Calu3 (cell line): ENCODE measurements around the gene PRKN. TPM values are rescaled to one million over a fixed set of nuclear protein-coding genes. Genes with fewer than 3 reads are reported as not detected.

Experiments
- BruUV-seq: library from RNA; stranded (reverse); fragments of 400-500 nt; replicated peaks from 2 replicates; lab custom pipeline; 2021; lab: Mats Ljungman, UMichigan
- CTCF ChIA-PET: fragments of 300-600 bp; sonication (Branson Sonifier 250); formaldehyde crosslinking; loops from one replicate; lab custom pipeline; 2022; ENCODE audit warnings: antibody characterized with exemption; lab: Charles Lee
- DNase-seq: peaks from one replicate; pipeline ENCODE4 v3.0.0; 2022
- H3K27ac Mint-ChIP-seq: one replicate; pipeline ENCODE4 v1.8.0; 2022; ENCODE audit warnings: mixed read lengths; ENCODE audit not compliant: unreplicated experiment
- H3K27me3 Mint-ChIP-seq: one replicate; pipeline ENCODE4 v1.8.0; 2022; ENCODE audit warnings: mixed read lengths; ENCODE audit not compliant: unreplicated experiment
- H3K36me3 Mint-ChIP-seq: one replicate; pipeline ENCODE4 v1.8.0; 2022; ENCODE audit warnings: mild to moderate bottlenecking, moderate library complexity, mixed read lengths; ENCODE audit not compliant: insufficient read depth, unreplicated experiment
- H3K4me1 Mint-ChIP-seq: one replicate; pipeline ENCODE4 v1.8.0; 2022; ENCODE audit warnings: mild to moderate bottlenecking, low read depth, mixed read lengths; ENCODE audit not compliant: unreplicated experiment
- H3K4me3 Mint-ChIP-seq: one replicate; pipeline ENCODE4 v1.8.0; 2022; ENCODE audit warnings: mild to moderate bottlenecking, low read depth, moderate library complexity, mixed read lengths; ENCODE audit not compliant: unreplicated experiment
- H3K9me3 Mint-ChIP-seq: one replicate; pipeline ENCODE4 v1.8.0; 2022; ENCODE audit warnings: low read depth, mixed read lengths; ENCODE audit not compliant: unreplicated experiment
- intact Hi-C: fragments of 100-400 bp; cut with micrococcal nuclease; formaldehyde crosslinking; loops from one replicate; pipeline ENCODE4 v1.10.0; 2022; ENCODE audit not compliant: unreplicated experiment
- total RNA-seq: library from RNA; stranded (reverse); gene quantifications from 2 replicates; pipeline ENCODE4 v1.2.3, GENCODE V29; 2022
- TF ChIP-seq, protein P1 (sequence below): fragments of 200-600 bp; IDR thresholded peaks from one replicate; pipeline ENCODE4 v1.8.0; 2022; ENCODE audit warnings: antibody characterized with exemption; ENCODE audit not compliant: unreplicated experiment

The PRKN gene
- total RNA-seq, 1 experiment from 2014 or later, result 3.8 TPM

DNA sequence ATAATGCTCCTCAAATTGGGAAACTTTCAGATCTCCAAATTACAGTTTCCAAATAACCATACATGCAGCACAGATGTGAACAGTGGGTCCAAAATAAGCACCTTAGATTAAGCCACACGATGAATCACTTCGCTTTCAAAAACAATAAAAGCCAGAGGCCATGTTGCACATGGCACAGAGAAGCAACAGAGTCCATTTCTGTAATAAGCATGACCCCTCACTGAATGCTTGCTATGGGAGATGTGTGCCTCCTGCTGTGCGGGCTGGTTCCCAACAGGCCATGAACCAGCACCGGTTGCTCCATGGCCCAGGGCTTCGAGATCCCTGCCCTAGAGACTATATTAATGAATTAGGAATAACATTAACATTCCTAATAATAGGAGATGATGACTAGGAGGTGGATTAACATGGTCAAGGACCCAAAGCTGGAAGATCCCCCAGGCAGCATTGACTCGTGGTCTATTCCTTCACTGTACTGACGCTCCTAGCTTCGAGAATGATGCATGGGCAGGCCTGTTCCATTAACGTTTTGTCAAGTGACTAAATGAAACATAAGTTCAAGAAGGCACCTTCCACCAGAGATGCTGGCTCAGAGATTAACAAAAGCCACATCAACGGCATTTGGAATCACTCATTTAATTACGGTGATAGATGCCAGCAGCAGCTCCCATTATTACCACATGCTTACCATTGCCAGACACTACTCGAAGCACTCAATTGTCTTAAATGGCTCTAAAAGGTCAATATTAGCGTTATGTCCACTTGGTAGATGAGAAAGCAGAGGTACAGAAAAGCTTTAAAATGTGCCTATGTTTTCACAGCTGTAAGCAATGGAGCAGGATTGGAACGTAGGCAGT is 983.1 kb downstream of the PRKN start:
- TF ChIP-seq, protein P1, sequence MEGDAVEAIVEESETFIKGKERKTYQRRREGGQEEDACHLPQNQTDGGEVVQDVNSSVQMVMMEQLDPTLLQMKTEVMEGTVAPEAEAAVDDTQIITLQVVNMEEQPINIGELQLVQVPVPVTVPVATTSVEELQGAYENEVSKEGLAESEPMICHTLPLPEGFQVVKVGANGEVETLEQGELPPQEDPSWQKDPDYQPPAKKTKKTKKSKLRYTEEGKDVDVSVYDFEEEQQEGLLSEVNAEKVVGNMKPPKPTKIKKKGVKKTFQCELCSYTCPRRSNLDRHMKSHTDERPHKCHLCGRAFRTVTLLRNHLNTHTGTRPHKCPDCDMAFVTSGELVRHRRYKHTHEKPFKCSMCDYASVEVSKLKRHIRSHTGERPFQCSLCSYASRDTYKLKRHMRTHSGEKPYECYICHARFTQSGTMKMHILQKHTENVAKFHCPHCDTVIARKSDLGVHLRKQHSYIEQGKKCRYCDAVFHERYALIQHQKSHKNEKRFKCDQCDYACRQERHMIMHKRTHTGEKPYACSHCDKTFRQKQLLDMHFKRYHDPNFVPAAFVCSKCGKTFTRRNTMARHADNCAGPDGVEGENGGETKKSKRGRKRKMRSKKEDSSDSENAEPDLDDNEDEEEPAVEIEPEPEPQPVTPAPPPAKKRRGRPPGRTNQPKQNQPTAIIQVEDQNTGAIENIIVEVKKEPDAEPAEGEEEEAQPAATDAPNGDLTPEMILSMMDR, result no peak
- H3K27me3 Mint-ChIP-seq, result no peaks in the 10 kb centered on the region
- no peaks in the 10 kb centered on the region for H3K4me1 Mint-ChIP-seq
- intact Hi-C loops, result no loop called here
- no peaks in the 10 kb centered on the region for H3K36me3 Mint-ChIP-seq
- H3K9me3 Mint-ChIP-seq, result peaks cover 2% of the 10 kb centered on the region
- no peak overlapping the region for H3K27ac Mint-ChIP-seq
- no TSS peak for BruUV-seq
- no peak for DNase-seq
- H3K4me3 Mint-ChIP-seq, result no peak overlapping the region
- CTCF ChIA-PET, result no interaction called here

DNA sequence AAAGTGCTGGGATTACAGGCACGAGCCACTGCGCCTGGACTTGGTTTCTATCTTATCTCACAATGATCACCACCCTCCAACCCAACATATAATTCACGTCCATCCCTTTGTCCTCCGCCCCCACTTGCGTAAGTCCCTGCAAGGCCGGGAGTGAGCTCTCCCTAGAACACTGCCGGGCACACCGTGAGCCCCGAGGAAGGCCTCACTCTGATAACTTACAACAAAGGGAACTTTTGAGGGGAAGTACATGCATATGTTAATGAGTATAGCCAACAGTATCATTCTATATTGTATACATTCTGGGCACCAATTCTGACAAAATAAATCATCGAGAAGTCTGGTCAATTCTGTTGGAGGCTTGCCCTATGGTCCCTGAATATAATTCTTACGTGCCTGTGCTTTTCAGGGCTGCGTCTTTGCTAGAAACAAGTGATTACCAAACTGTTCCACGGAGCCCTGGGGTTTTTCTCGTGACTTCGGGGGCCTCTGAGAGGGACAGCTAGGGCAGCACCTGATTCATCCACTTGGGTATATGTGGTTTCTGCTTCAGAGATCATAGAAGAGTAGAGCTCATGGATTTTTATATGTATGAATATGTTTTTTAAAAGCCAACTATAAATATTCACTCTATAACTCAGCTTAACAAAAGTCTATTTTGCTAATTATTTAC is 983.9 kb downstream of the PRKN start:
- Mint-ChIP-seq H3K4me1 (no peaks in the 10 kb centered on the region), H3K27ac (no peak overlapping the region), H3K27me3 (no peaks in the 10 kb centered on the region), H3K4me3 (no peak overlapping the region), H3K9me3 (peaks cover 2% of the 10 kb centered on the region), H3K36me3 (no peaks in the 10 kb centered on the region)
- TF ChIP-seq, protein P1, result no peak
- DNase-seq, result no peak
- CTCF ChIA-PET, result no interaction called here
- no TSS peak for BruUV-seq
- intact Hi-C loops, result no loop called here

DNA sequence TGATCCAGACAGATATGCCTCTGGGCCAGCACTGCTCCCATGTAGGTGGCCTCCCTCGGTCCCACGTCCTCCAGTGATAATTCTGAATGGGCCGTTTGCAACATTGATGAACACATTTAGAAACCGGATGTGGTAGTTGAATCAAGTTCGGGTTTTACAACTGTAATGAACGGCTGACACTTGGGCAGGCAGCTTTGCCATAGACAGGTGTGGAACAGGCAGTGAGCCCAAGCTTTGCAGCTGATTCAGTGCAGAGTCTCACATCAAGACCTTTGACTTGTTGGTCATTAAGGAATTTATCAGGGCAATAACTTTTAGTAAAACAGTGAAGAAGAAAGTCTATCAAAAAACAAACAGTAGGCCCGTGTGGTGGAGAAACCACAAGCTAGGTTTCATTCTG is 987.1 kb downstream of the PRKN start:
- CTCF ChIA-PET, result no interaction called here
- Mint-ChIP-seq H3K4me3 (no peak overlapping the region), H3K4me1 (peaks cover 7% of the 10 kb centered on the region), H3K27me3 (no peaks in the 10 kb centered on the region), H3K9me3 (peaks cover 2% of the 10 kb centered on the region), H3K27ac (no peak overlapping the region), H3K36me3 (no peaks in the 10 kb centered on the region)
- no peak for DNase-seq
- no TSS peak for BruUV-seq
- TF ChIP-seq, protein P1, result no peak
- intact Hi-C loops, result no loop called here

DNA sequence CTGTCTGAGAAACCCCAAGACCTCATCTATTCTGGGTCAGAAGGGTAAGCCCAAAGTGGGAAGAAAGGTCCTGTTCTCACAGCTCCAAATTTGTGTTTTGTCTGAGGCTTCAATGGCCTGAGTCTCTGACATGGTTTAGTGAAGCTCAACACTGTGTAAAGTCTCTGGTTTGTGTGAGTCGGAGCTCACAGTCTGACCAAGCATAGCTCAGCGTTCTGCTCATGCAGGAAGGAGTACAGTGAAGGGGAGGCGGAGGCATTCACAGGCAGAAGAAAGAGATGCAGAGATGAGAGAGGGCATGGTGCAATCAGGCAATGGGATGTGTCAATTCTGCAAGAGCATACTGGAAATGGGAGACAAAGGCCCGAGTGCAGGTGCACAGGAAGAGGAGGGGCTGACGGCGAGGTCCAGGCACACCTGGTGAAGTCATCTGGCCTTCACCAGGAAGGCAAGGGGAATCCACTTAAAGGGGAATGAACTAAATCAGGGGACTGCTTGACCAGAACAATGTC is 990.7 kb downstream of the PRKN start:
- CTCF ChIA-PET, result no interaction called here
- no peaks in the 10 kb centered on the region for H3K27me3 Mint-ChIP-seq
- intact Hi-C loops, result no loop called here
- no peak overlapping the region for H3K27ac Mint-ChIP-seq
- TF ChIP-seq, protein P1, result no peak
- BruUV-seq, result no TSS peak
- peaks cover 7% of the 10 kb centered on the region for H3K4me1 Mint-ChIP-seq
- peaks cover 2% of the 10 kb centered on the region for H3K9me3 Mint-ChIP-seq
- no peak for DNase-seq
- no peaks in the 10 kb centered on the region for H3K36me3 Mint-ChIP-seq
- H3K4me3 Mint-ChIP-seq, result no peak overlapping the region
